WTC11 (cell line): ENCODE measurements around the gene MEIOSIN. TPM values are rescaled to one million over a fixed set of nuclear protein-coding genes. Genes with fewer than 3 reads are reported as not detected.

ENCODE experiments used
- ATAC-seq: fragments of 200-7000 bp; cut with Tn5 transposase; 2 replicates; pipeline ENCODE4 v1.10.0; 2021; ENCODE audit warnings: mild to moderate bottlenecking, moderate library complexity
- CTCF ChIA-PET: fragments of 300-600 bp; sonication (Branson Sonifier 250); formaldehyde crosslinking; loops from one replicate; lab custom pipeline; 2021; ENCODE audit warnings: antibody characterized with exemption; lab: Charles Lee
- POLR2A ChIA-PET: fragments of 350-600 bp; sonication (Branson Sonifier 250); formaldehyde crosslinking; loops from one replicate; lab custom pipeline; 2021; ENCODE audit warnings: antibody characterized with exemption; lab: Charles Lee
- DNase-seq: peaks from one replicate; pipeline ENCODE4 v3.0.0; 2021; ENCODE audit warnings: low spot score
- H3K27ac Mint-ChIP-seq: 2 replicates; pipeline ENCODE4 v1.8.0; 2021; ENCODE audit warnings: mixed read lengths
- H3K27me3 Mint-ChIP-seq: 2 replicates; pipeline ENCODE4 v1.8.0; 2021; ENCODE audit warnings: low read depth, mild to moderate bottlenecking, moderate library complexity, mixed read lengths
- H3K36me3 Mint-ChIP-seq: 2 replicates; pipeline ENCODE4 v1.8.0; 2021; ENCODE audit warnings: mixed read lengths
- H3K4me1 Mint-ChIP-seq: 2 replicates; pipeline ENCODE4 v1.8.0; 2022; ENCODE audit warnings: mixed read lengths
- H3K4me3 Mint-ChIP-seq: 2 replicates; pipeline ENCODE4 v1.8.0; 2021; ENCODE audit warnings: mild to moderate bottlenecking, moderate library complexity, mixed read lengths
- H3K9me3 Mint-ChIP-seq: 2 replicates; pipeline ENCODE4 v1.8.0; 2021; ENCODE audit warnings: mixed read lengths
- GTF2I ChIP-seq: fragments of 250-450 bp; sonication (Bioruptor Pico); conservative IDR thresholded peaks from 2 replicates; pipeline ENCODE4 v1.4.0; 2021; ENCODE audit warnings: mild to moderate bottlenecking
- JAZF1 ChIP-seq: fragments of 250-450 bp; sonication (Bioruptor Pico); IDR thresholded peaks from 2 replicates; pipeline ENCODE4 v1.9.0; 2021; ENCODE audit warnings: moderate library complexity, mild to moderate bottlenecking, inconsistent platforms
- NFE2L1 ChIP-seq: sonication (generic); formaldehyde crosslinking; IDR thresholded peaks from 2 replicates; pipeline ENCODE4 v1.8.1; 2023; ENCODE audit warnings: missing genetic modification reagents
- NR3C1 ChIP-seq: sonication (generic); formaldehyde crosslinking; conservative IDR thresholded peaks from 2 replicates; pipeline ENCODE4 v1.8.1; 2023; ENCODE audit warnings: low read depth, mild to moderate bottlenecking, missing genetic modification reagents
- ZNF121 ChIP-seq: sonication (generic); formaldehyde crosslinking; IDR thresholded peaks from 2 replicates; pipeline ENCODE4 v1.8.0; 2023; ENCODE audit warnings: missing genetic modification reagents
- total RNA-seq: library from RNA; stranded (reverse); gene quantifications from 3 replicates; pipeline ENCODE4 v1.2.3, GENCODE V29; 2021
- TF ChIP-seq, protein P1 (sequence below): sonication (generic); formaldehyde crosslinking; IDR thresholded peaks from 2 replicates; pipeline ENCODE4 v1.8.1; 2022; ENCODE audit warnings: mild to moderate bottlenecking, moderate library complexity, missing genetic modification reagents
- TF ChIP-seq, protein P2 (sequence below): fragments of 250-450 bp; sonication (Bioruptor Pico); IDR thresholded peaks from 2 replicates; pipeline ENCODE4 v1.8.0; 2021; ENCODE audit warnings: mild to moderate bottlenecking

Gene MEIOSIN
- total RNA-seq, 1 experiment from 2014 or later, result not detected

DNA sequence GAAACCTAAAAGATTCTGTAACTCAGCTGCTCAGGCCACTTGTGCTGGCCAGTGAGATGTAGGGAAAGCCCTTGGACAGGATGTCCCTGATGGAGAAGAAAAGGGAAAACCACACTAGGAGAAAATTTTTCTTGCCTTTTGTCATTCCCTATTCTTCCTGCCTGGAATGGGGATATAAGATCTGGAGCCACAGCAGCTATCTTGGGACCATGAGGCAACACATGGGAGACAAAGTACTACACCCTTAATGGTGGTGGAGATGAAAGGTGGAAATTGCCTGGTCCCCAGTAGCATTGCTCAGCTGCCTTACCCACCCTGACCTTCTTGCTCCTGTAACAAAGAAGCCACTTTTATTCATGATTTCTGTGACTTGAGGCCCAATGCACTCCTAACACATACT lies 72.5 kb downstream of the MEIOSIN start:
- POLR2A ChIA-PET, result interaction anchor here (1.2 kb wide), 1 partner anchor 13 kb away, joined by 5 read pairs; the partner anchor contains the start of gene DMWD
- DNase-seq (no peak), ATAC-seq (no peak)
- H3K4me1 Mint-ChIP-seq, result peaks cover 14% of the 10 kb centered on the region
- no peak overlapping the region for H3K27ac Mint-ChIP-seq
- H3K4me3 Mint-ChIP-seq, result no peak overlapping the region
- CTCF ChIA-PET, result interaction anchor here (0.6 to 7.4 kb wide), 5 partner anchors 9 to 395 kb away, joined by 3 to 133 read pairs (median 4); partner anchors contain the start of genes DMWD and RSPH6A
- H3K27me3 Mint-ChIP-seq, result peaks cover 37% of the 10 kb centered on the region
- no peaks in the 10 kb centered on the region for H3K9me3 Mint-ChIP-seq
- no peaks in the 10 kb centered on the region for H3K36me3 Mint-ChIP-seq
- TF ChIP-seq NFE2L1 (CRISPR knock-in tag) (no peak), GTF2I (CRISPR knock-in tag) (peak; percentile 95), NR3C1 (CRISPR knock-in tag) (no peak)

GRCh38 chr19:45809643-45810159 lies 76.5 kb downstream of the MEIOSIN start:
- ATAC-seq, result peak; percentile 55; the same call in 1 of the 2 replicates

GRCh38 chr19:45812297-45812696 lies 79.1 kb downstream of the MEIOSIN start:
- no peak overlapping the region for H3K4me3 Mint-ChIP-seq
- DNase-seq, result no peak
- CTCF ChIA-PET, result interaction anchor here (0.5 to 6.6 kb wide), 3 partner anchors 10 to 528 kb away, joined by 3 to 133 read pairs (median 11); partner anchors contain the start of gene SIX5
- peaks cover 20% of the 10 kb centered on the region for H3K4me1 Mint-ChIP-seq
- POLR2A ChIA-PET, result interaction anchor here (1.0 kb wide), 1 partner anchor 43 kb away, joined by 3 read pairs; the partner anchor contains the start of gene SIX5
- TF ChIP-seq, protein P1, sequence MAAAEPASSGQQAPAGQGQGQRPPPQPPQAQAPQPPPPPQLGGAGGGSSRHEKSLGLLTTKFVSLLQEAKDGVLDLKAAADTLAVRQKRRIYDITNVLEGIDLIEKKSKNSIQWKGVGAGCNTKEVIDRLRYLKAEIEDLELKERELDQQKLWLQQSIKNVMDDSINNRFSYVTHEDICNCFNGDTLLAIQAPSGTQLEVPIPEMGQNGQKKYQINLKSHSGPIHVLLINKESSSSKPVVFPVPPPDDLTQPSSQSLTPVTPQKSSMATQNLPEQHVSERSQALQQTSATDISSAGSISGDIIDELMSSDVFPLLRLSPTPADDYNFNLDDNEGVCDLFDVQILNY (CRISPR knock-in tag), result no peak
- no peak for TF ChIP-seq JAZF1
- H3K9me3 Mint-ChIP-seq, result no peaks in the 10 kb centered on the region
- H3K36me3 Mint-ChIP-seq, result no peaks in the 10 kb centered on the region; the same call in 1 of the 2 replicates
- peak overlapping the region; percentile 82 for H3K27ac Mint-ChIP-seq
- no peak for ATAC-seq
- H3K27me3 Mint-ChIP-seq, result peaks cover 3% of the 10 kb centered on the region

More at GRCh38 chr19:45809643-45810159, 76.5 kb downstream of the MEIOSIN start:
- peak overlapping the region; percentile 66 for H3K27ac Mint-ChIP-seq
- ChIA-PET POLR2A (no interaction called here), CTCF (interaction anchor here (2.9 kb wide), 1 partner anchor 10 kb away, joined by 17 read pairs; no protein-coding TSS in a partner anchor)
- no peak overlapping the region for H3K4me3 Mint-ChIP-seq
- H3K27me3 Mint-ChIP-seq, result peaks cover 19% of the 10 kb centered on the region
- H3K9me3 Mint-ChIP-seq, result no peaks in the 10 kb centered on the region
- peak; percentile 86 for TF ChIP-seq ZNF121
- TF ChIP-seq, protein P2, sequence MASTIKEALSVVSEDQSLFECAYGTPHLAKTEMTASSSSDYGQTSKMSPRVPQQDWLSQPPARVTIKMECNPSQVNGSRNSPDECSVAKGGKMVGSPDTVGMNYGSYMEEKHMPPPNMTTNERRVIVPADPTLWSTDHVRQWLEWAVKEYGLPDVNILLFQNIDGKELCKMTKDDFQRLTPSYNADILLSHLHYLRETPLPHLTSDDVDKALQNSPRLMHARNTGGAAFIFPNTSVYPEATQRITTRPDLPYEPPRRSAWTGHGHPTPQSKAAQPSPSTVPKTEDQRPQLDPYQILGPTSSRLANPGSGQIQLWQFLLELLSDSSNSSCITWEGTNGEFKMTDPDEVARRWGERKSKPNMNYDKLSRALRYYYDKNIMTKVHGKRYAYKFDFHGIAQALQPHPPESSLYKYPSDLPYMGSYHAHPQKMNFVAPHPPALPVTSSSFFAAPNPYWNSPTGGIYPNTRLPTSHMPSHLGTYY (CRISPR knock-in tag), result no peak
- TF ChIP-seq, all 79 proteins: peak for 1
- Mint-ChIP-seq H3K4me1 (peaks cover 19% of the 10 kb centered on the region), H3K36me3 (no peaks in the 10 kb centered on the region; the same call in 1 of the 2 replicates)
- no peak for DNase-seq

Other genes starting within 250 kb of the MEIOSIN start
- 25.1 to 27.8 TPM (median 27.4 TPM) in 3 replicates for gene RTN2, start 236.4 kb upstream of the MEIOSIN start, total RNA-seq
- 10.3 to 15.1 TPM (median 14.2 TPM) in 3 replicates for gene PPM1N, start 235.0 kb upstream of the MEIOSIN start, total RNA-seq
- 143 to 146 TPM (median 144 TPM) in 3 replicates for gene VASP, start 226.0 kb upstream of the MEIOSIN start, total RNA-seq
- 10.1 to 16.1 TPM (median 14.9 TPM) in 3 replicates for gene OPA3, start 148.6 kb upstream of the MEIOSIN start, total RNA-seq
- gene GPR4, start 131.2 kb upstream of the MEIOSIN start, total RNA-seq, result 0.11 to 0.48 TPM (median 0.44 TPM) in 3 replicates
- gene EML2, start 94.0 kb upstream of the MEIOSIN start, total RNA-seq, result 51.5 to 63.3 TPM (median 62.5 TPM) in 3 replicates
- 1.6 to 1.8 TPM (median 1.7 TPM) in 3 replicates for gene GIPR, start 65.2 kb upstream of the MEIOSIN start, total RNA-seq
- gene SNRPD2, start 41.5 kb upstream of the MEIOSIN start, total RNA-seq, result 739 to 792 TPM (median 784 TPM) in 3 replicates
- 23.8 to 33.3 TPM (median 27.5 TPM) in 3 replicates for gene QPCTL, start 40.8 kb upstream of the MEIOSIN start, total RNA-seq
- 40.1 to 46.3 TPM (median 43.3 TPM) in 3 replicates for gene FBXO46, start 2.5 kb upstream of the MEIOSIN start, total RNA-seq
- gene SIX5, start 35.8 kb downstream of the MEIOSIN start, total RNA-seq, result 26.0 to 37.0 TPM (median 36.5 TPM) in 3 replicates
- gene DMPK, start 49.1 kb downstream of the MEIOSIN start, total RNA-seq, result 34.4 to 42.7 TPM (median 38.8 TPM) in 3 replicates
- 50.2 to 60.7 TPM (median 56.6 TPM) in 3 replicates for gene DMWD, start 59.4 kb downstream of the MEIOSIN start, total RNA-seq
- 0.16 to 0.39 TPM (median 0.25 TPM) in 3 replicates for gene RSPH6A, start 81.9 kb downstream of the MEIOSIN start, total RNA-seq
- gene SYMPK, start 129.7 kb downstream of the MEIOSIN start, total RNA-seq, result 105 to 111 TPM (median 106 TPM) in 3 replicates
- 20.7 to 24.6 TPM (median 24.2 TPM) in 3 replicates for gene FOXA3, start 130.9 kb downstream of the MEIOSIN start, total RNA-seq
- 29.8 to 32.3 TPM (median 30.3 TPM) in 3 replicates for gene IRF2BP1, start 152.7 kb downstream of the MEIOSIN start, total RNA-seq
- gene MYPOP, start 169.2 kb downstream of the MEIOSIN start, total RNA-seq, result 13.6 to 15.1 TPM (median 14.8 TPM) in 3 replicates
- 0.13 to 0.18 TPM in 2 of 3 replicates, not detected in the other for gene NANOS2, start 181.3 kb downstream of the MEIOSIN start, total RNA-seq
- 11.3 to 15.6 TPM (median 15.4 TPM) in 3 replicates for gene NOVA2, start 240.4 kb downstream of the MEIOSIN start, total RNA-seq